Measurements from ENCODE around the gene CLDN22.

DNA sequence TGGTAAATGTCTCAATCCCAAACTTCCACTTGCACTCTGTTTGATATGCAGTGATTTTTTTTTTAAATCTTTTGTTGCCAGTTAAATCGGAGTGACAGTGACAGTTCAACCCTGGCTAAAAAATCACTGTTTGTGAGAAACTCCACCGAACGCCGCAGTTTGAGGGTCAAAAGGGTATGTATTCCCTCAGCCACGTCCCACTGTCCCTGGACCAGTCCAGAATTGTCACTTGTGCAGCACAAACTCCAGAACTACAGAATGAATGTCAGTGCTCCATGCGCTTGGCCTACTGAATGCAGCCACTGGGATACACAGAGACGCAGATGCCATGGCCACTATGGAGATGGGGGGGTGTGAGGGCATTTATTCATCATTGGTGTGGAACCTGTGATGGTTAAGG, 34.2 kb downstream of the CLDN22 start:
- TF ChIP-seq SMC3 (IDR thresholded peaks at IDR 0.05; ENCODE audit: borderline replicate concordance, low read length) (no peak), CEBPB (IDR thresholded peaks at IDR 0.05; ENCODE audit: borderline replicate concordance in 1 of 2, low read depth in 2 of 2, low read length in 2 of 2) (no peak), ESRRA (IDR thresholded peaks at IDR 0.05; ENCODE audit: low read length) (no peak), BACH1 (IDR thresholded peaks at IDR 0.05; ENCODE audit: borderline replicate concordance) (no peak), BMI1 (IDR thresholded peaks at IDR 0.05; ENCODE audit: borderline replicate concordance) (no peak), SUZ12 (IDR thresholded peaks at IDR 0.05; ENCODE audit: unreplicated experiment) (no peak), CREB1 (IDR thresholded peaks at IDR 0.05; ENCODE audit: low read depth) (no peak), ATF2 (IDR thresholded peaks at IDR 0.05; ENCODE audit: low read length) (no peak), CBX3 (IDR thresholded peaks at IDR 0.05; ENCODE audit: borderline replicate concordance, low read depth) (no peak), EZH2 (IDR thresholded peaks at IDR 0.05; ENCODE audit: borderline replicate concordance, control insufficient read depth, low read depth, low read length) (no peak), YY1 (IDR thresholded peaks at IDR 0.05; ENCODE audit: low read depth, low read length) (no peak), CEBPZ (IDR thresholded peaks at IDR 0.05; ENCODE audit: low read depth, low read length) (no peak)
- TF ChIP-seq, protein P1, sequence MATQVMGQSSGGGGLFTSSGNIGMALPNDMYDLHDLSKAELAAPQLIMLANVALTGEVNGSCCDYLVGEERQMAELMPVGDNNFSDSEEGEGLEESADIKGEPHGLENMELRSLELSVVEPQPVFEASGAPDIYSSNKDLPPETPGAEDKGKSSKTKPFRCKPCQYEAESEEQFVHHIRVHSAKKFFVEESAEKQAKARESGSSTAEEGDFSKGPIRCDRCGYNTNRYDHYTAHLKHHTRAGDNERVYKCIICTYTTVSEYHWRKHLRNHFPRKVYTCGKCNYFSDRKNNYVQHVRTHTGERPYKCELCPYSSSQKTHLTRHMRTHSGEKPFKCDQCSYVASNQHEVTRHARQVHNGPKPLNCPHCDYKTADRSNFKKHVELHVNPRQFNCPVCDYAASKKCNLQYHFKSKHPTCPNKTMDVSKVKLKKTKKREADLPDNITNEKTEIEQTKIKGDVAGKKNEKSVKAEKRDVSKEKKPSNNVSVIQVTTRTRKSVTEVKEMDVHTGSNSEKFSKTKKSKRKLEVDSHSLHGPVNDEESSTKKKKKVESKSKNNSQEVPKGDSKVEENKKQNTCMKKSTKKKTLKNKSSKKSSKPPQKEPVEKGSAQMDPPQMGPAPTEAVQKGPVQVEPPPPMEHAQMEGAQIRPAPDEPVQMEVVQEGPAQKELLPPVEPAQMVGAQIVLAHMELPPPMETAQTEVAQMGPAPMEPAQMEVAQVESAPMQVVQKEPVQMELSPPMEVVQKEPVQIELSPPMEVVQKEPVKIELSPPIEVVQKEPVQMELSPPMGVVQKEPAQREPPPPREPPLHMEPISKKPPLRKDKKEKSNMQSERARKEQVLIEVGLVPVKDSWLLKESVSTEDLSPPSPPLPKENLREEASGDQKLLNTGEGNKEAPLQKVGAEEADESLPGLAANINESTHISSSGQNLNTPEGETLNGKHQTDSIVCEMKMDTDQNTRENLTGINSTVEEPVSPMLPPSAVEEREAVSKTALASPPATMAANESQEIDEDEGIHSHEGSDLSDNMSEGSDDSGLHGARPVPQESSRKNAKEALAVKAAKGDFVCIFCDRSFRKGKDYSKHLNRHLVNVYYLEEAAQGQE (IDR thresholded peaks at IDR 0.05; ENCODE audit: low read depth, low read length): no peak
- TF ChIP-seq, protein P2, sequence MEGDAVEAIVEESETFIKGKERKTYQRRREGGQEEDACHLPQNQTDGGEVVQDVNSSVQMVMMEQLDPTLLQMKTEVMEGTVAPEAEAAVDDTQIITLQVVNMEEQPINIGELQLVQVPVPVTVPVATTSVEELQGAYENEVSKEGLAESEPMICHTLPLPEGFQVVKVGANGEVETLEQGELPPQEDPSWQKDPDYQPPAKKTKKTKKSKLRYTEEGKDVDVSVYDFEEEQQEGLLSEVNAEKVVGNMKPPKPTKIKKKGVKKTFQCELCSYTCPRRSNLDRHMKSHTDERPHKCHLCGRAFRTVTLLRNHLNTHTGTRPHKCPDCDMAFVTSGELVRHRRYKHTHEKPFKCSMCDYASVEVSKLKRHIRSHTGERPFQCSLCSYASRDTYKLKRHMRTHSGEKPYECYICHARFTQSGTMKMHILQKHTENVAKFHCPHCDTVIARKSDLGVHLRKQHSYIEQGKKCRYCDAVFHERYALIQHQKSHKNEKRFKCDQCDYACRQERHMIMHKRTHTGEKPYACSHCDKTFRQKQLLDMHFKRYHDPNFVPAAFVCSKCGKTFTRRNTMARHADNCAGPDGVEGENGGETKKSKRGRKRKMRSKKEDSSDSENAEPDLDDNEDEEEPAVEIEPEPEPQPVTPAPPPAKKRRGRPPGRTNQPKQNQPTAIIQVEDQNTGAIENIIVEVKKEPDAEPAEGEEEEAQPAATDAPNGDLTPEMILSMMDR (IDR thresholded peaks at IDR 0.05 in 2 of 3, conservative IDR thresholded peaks at IDR 0.05 in 1 of 3; ENCODE audit: control insufficient read depth in 2 of 3, extremely low read depth in 1 of 3, insufficient read depth in 1 of 3, low read depth in 3 of 3, low read length in 3 of 3): no peak

All from GM12878 (cell line).